Measurements from ENCODE around the gene SLC30A3.

The SLC30A3 gene

DNA sequence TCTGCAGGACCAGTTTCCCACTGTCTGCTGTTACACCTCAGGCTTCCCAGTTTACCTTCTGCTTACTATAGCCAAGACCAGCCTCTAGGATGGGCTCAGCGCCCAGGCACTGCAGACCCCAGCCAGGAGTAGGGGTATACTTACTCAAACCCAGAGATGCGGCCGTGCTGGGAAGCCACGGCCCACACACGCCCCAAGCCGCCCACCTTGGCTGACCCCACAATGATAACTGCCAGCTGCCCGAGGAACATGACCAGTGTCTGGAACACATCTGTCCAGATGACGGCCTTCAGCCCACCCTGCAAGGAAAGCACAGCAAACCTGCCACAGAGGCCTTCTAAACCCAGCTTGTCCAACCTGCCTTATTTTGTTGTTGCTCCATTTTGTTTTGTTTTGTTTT lies 57.6 kb downstream of the SLC30A3 start:
- no peak for DNase-seq (ENCODE audit: low spot score)

DNA sequence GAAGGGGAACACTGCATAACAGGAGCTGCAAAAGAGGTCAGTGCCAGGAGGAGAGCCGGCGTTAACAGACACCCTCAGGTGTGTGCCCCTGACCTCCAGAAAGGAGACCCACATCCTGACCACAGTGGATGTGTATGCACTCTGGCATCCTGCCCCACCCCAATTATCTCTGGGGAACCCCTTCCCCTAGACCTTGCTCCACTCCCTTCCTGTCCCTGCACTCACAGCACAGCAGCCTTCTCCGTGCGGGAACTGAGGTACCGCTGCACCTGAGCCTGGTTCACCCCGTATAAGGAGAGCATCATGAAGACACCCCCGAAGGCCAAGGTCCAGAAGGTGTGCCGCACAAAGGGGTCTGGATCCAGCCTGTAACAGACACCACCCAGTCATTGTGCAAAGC lies 58.3 kb downstream of the SLC30A3 start:
- DNase-seq (ENCODE audit: low spot score), result no peak

- DNase-seq (ENCODE audit: low spot score), result no peak
Measured at GRCh38 chr2:27203741-27204140, 59.1 kb downstream of the SLC30A3 start.

Data from AG20443 (cell line).